Transverse colon (tissue), 4 donors: ENCODE data around the gene APLN. TPM values are rescaled to one million over a fixed set of nuclear protein-coding genes. Genes with fewer than 3 reads are reported as not detected.

Source experiments
- DNase-seq: peaks from one replicate; pipeline ENCODE4 v3.0.0-alpha.2; 2019
- H3K27ac ChIP-seq, 4 donors: fragments of 200-600 bp; sonication (generic); 2 replicates each; pipeline ENCODE4 v1.5.1; 2016 to 2018; ENCODE audit warnings: inconsistent platforms in 4 of 4
- H3K27me3 ChIP-seq: fragments of 200-600 bp; sonication (generic); 2 replicates; pipeline ENCODE4 v1.5.1; 2017; ENCODE audit warnings: inconsistent platforms
- H3K36me3 ChIP-seq, 4 donors: fragments of 200-600 bp; sonication (generic); 2 replicates each; pipeline ENCODE4 v1.5.1; 2017 to 2019; ENCODE audit warnings: inconsistent platforms in 4 of 4
- H3K4me1 ChIP-seq, 4 donors: fragments of 200-600 bp; sonication (generic); 2 replicates each; pipeline ENCODE4 v1.5.1; 2017 to 2020; ENCODE audit warnings: inconsistent platforms in 4 of 4
- H3K4me3 ChIP-seq, 4 donors: fragments of 200-600 bp; sonication (generic); 1 replicate in 1 of 4; 2 replicates in 3 of 4; pipeline versions ENCODE4 v1.5.1 to v1.6.1; 2017 to 2019; ENCODE audit warnings: inconsistent platforms in 4 of 4
- H3K9me3 ChIP-seq, 2 donors: fragments of 200-600 bp; sonication (generic); 2 replicates each; pipeline ENCODE4 v1.5.1; 2017 to 2019; ENCODE audit warnings: inconsistent platforms in 2 of 2
- CTCF ChIP-seq, 5 experiments: fragments of 200-600 bp in 3 of 5; fragments of 450-650 bp in 2 of 5; sonication (generic) in 3 of 5; IDR thresholded peaks; 1 replicate in 2 of 5; 2 replicates in 3 of 5; pipeline ENCODE4 v1.5.1; 2016 to 2017; ENCODE audit warnings: antibody characterized with exemption in 5 of 5, inconsistent platforms in 3 of 5, mild to moderate bottlenecking in 2 of 5, moderate library complexity in 1 of 5
- EP300 ChIP-seq: sonication (generic); formaldehyde crosslinking; IDR thresholded peaks from one replicate; pipeline ENCODE4 v1.6.1; 2017; ENCODE audit warnings: antibody characterized with exemption, low read depth
- POLR2A ChIP-seq: fragments of 450-650 bp; IDR thresholded peaks from one replicate; pipeline ENCODE4 v1.6.1; 2016; ENCODE audit warnings: antibody characterized with exemption, mild to moderate bottlenecking, moderate library complexity
- POLR2AphosphoS5 ChIP-seq, 3 donors: sonication (generic); formaldehyde crosslinking; IDR thresholded peaks; one replicate each; pipeline ENCODE4 v1.6.1; 2016; ENCODE audit warnings: antibody characterized with exemption in 3 of 3
- WGBS, 2 donors: methylation state at CpG; one replicate each; pipeline ENCODE4 v1.1.5; 2018; ENCODE audit warnings: low coverage in 1 of 2; 5-methylcytosine and 5-hydroxymethylcytosine counted together
- in situ Hi-C, 4 donors: fragments of 200-750 bp; cut with MboI; loops; one replicate each; pipeline versions ENCODE4 v1.15.0 to v1.15.1; 2017; ENCODE audit warnings: low sequenced_read_pairs in 3 of 4, low pct_ligation_motif_present in 1 of 4, low pct_unique_long_range_greater_than_20kb in 1 of 4
- intact Hi-C: fragments of 100-400 bp; cut with DNase I; formaldehyde crosslinking; loops from one replicate; pipeline ENCODE4 v1.15.1; 2023; ENCODE audit warnings: low total_unique reads
- total RNA-seq, 4 donors: library from RNA; depleted of rRNA; stranded (reverse); fragments of >200 nt; gene quantifications; one replicate each; pipeline ENCODE4 v1.1.0, GENCODE V29; 2016

Gene APLN
- total RNA-seq, 4 donors from 2014 or later = not detected

DNA sequence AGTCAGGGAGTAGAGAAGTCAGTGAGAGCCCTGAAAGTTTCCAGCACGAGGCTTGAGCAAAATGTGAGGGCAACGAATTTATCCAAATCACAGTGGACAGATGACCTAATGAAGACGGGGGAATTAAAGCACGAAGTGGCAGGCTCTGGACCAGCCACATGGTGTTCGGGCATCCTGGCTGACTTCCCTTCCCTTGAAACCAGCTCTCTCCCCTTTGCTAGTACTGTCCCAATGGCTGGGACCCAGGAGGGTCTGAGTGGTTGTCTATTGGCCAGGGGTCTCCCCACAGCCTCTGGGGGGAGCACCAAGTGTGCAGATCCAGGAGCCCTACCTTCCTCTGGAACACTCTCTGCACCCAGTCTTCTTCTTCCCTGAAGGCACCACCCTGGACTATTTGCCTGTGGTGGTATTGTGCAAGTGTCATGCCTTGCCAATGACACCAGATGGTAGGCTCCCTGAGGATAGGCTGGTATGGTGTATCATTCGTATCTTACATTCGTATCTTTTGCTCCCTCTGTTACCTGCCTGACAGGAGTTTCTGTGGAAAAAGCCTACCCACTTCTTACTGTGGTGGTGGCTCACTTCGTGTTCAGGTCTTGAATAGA lies 2.1 kb downstream of the APLN start:
- in situ Hi-C loops (no loop called here), intact Hi-C loops (no loop called here)
- H3K9me3 ChIP-seq = no peaks in the 10 kb centered on the region
- no peak overlapping the region for H3K27ac ChIP-seq
- H3K36me3 ChIP-seq = no peaks in the 10 kb centered on the region
- no peak for DNase-seq
- TF ChIP-seq POLR2A = no peak
- no peak for TF ChIP-seq EP300
- TF ChIP-seq CTCF (IDR thresholded peaks at IDR 0.05) = no peak
- TF ChIP-seq POLR2AphosphoS5 (IDR thresholded peaks at IDR 0.05) = no peak
- no peak overlapping the region for H3K4me3 ChIP-seq
- H3K4me1 ChIP-seq = peaks cover 5 to 14% (median 8%) of the 10 kb centered on the region in 4 donors
- peaks cover 4% of the 10 kb centered on the region for H3K27me3 ChIP-seq
- 85% methylated on average over 8 of the region's 8 CpGs; no CpG with 5 or more reads in 1 of the 2 donors for WGBS, 2 donors

DNA sequence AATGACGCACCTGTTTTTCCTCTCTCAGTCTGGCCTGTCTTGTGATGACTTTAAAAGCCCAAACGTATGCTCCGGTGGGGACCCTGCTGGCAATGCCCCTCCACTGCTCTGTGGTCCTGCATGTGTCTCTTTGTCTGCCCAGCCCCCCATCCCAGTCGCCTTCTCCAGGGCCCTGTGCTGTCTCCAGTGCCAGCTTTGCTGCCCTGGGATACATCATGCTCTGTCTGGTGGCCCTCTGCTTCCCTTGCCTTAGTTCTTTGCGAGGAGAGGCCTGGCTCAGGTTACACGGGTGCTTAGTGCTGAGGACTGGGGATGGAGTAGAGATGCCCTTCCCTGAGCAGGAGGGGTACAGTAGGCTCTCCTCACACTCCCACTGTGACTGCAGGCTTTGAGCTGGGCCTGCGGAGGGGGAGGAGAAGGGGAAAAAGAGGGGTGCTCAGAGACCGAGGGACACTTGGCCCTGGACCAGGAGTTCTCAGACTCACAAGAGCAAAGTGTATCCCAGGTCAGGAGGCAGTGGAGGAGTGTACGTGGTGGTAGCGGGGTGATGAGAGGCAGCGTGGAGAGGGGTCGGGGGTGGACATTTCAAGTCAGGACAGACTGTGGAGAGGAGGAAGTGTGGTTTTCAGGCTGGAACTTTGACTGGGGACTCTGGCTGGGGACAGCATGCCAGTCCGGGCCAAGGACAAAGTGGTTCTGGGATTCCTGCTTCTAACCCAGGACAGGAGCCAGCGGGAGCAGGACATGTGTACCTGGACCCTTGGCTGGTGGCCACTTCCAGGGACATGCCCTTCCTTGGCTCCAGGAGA lies 2.8 kb downstream of the APLN start:
- TF ChIP-seq POLR2AphosphoS5 (IDR thresholded peaks at IDR 0.05) = no peak
- TF ChIP-seq EP300 = no peak
- TF ChIP-seq CTCF (IDR thresholded peaks at IDR 0.05) = no peak
- TF ChIP-seq POLR2A = no peak
- no peak overlapping the region for H3K4me3 ChIP-seq
- in situ Hi-C loops = no loop called here
- H3K27me3 ChIP-seq = peaks cover 4% of the 10 kb centered on the region
- no peaks in the 10 kb centered on the region for H3K9me3 ChIP-seq
- no peak overlapping the region for H3K27ac ChIP-seq
- H3K36me3 ChIP-seq = no peaks in the 10 kb centered on the region
- peaks cover 5 to 14% (median 8%) of the 10 kb centered on the region in 4 donors for H3K4me1 ChIP-seq
- WGBS, 2 donors = 89% methylated on average over 14 of the region's 14 CpGs; no CpG with 5 or more reads in 1 of the 2 donors
- intact Hi-C loops = no loop called here
- DNase-seq = no peak

- no peak overlapping the region for H3K27ac ChIP-seq
- H3K36me3 ChIP-seq = no peaks in the 10 kb centered on the region
- no peaks in the 10 kb centered on the region for H3K9me3 ChIP-seq
- WGBS, 2 donors = 71% methylated on average over 7 of the region's 7 CpGs; no CpG with 5 or more reads in 1 of the 2 donors
- TF ChIP-seq EP300 (no peak), POLR2AphosphoS5 (IDR thresholded peaks at IDR 0.05) (no peak), CTCF (IDR thresholded peaks at IDR 0.05) (no peak), POLR2A (no peak)
- peaks cover 5 to 14% (median 8%) of the 10 kb centered on the region in 4 donors for H3K4me1 ChIP-seq
- no peak for DNase-seq
- no peak overlapping the region for H3K4me3 ChIP-seq
- intact Hi-C loops (no loop called here), in situ Hi-C loops (no loop called here)
- peaks cover 4% of the 10 kb centered on the region for H3K27me3 ChIP-seq
These were observed 3.8 kb downstream of the APLN start for GRCh38 chrX:129650821-129651510.

GRCh38 chrX:129650183-129650689 lies 4.5 kb downstream of the APLN start:
- H3K27me3 ChIP-seq = peaks cover 3% of the 10 kb centered on the region
- DNase-seq = no peak
- 76 to 100% methylated on average over 2 to 3 of the region's 3 CpGs for WGBS, 2 donors
- in situ Hi-C loops = no loop called here
- intact Hi-C loops = no loop called here
- H3K36me3 ChIP-seq = no peaks in the 10 kb centered on the region
- H3K9me3 ChIP-seq = no peaks in the 10 kb centered on the region
- peaks cover 5 to 13% (median 8%) of the 10 kb centered on the region in 4 donors for H3K4me1 ChIP-seq
- no peak for TF ChIP-seq CTCF (IDR thresholded peaks at IDR 0.05)
- TF ChIP-seq POLR2AphosphoS5 (IDR thresholded peaks at IDR 0.05) = no peak
- no peak for TF ChIP-seq EP300
- H3K4me3 ChIP-seq = no peak overlapping the region
- H3K27ac ChIP-seq = no peak overlapping the region
